Measurements from ENCODE around the gene ANKS1B.

The ANKS1B gene

GRCh38 chr12:98821866-98822265 lies 1162.9 kb downstream of the ANKS1B start:
- TF ChIP-seq CTCF (IDR thresholded peaks at IDR 0.05; ENCODE audit: borderline replicate concordance, control extremely low read depth, extremely low read depth, insufficient read depth, missing control alignments), result no peak
- DNase-seq (ENCODE audit: low spot score), result no peak
- in situ Hi-C loops (cut with MboI; ENCODE audit: low sequenced_read_pairs, unreplicated experiment), result no loop called here

- TF ChIP-seq CTCF (IDR thresholded peaks at IDR 0.05; ENCODE audit: borderline replicate concordance, control extremely low read depth, extremely low read depth, insufficient read depth, missing control alignments), result no peak
- DNase-seq (ENCODE audit: low spot score), result no peak
- in situ Hi-C loops (cut with MboI; ENCODE audit: low sequenced_read_pairs, unreplicated experiment), result no loop called here
Measured at GRCh38 chr12:98821232-98821631, 1163.5 kb downstream of the ANKS1B start.

GRCh38 chr12:98819821-98820404 lies 1164.8 kb downstream of the ANKS1B start:
- in situ Hi-C loops (cut with MboI; ENCODE audit: low sequenced_read_pairs, unreplicated experiment), result no loop called here
- no peak for DNase-seq (ENCODE audit: low spot score)

GRCh38 chr12:98819071-98819470 lies 1165.7 kb downstream of the ANKS1B start:
- in situ Hi-C loops (cut with MboI; ENCODE audit: low sequenced_read_pairs, unreplicated experiment), result no loop called here
- no peak for DNase-seq (ENCODE audit: low spot score)
- TF ChIP-seq CTCF (IDR thresholded peaks at IDR 0.05; ENCODE audit: borderline replicate concordance, control extremely low read depth, extremely low read depth, insufficient read depth, missing control alignments), result no peak

More at GRCh38 chr12:98819821-98820404, 1164.8 kb downstream of the ANKS1B start:
- TF ChIP-seq CTCF (IDR thresholded peaks at IDR 0.05; ENCODE audit: borderline replicate concordance, control extremely low read depth, extremely low read depth, insufficient read depth, missing control alignments), result no peak

- TF ChIP-seq CTCF (IDR thresholded peaks at IDR 0.05; ENCODE audit: borderline replicate concordance, control extremely low read depth, extremely low read depth, insufficient read depth, missing control alignments), result no peak
- in situ Hi-C loops (cut with MboI; ENCODE audit: low sequenced_read_pairs, unreplicated experiment), result no loop called here
- DNase-seq (ENCODE audit: low spot score), result no peak
Measured at GRCh38 chr12:98818239-98818638, 1166.5 kb downstream of the ANKS1B start.

GRCh38 chr12:98817742-98818141 lies 1167.0 kb downstream of the ANKS1B start:
- DNase-seq (ENCODE audit: low spot score), result no peak
- TF ChIP-seq CTCF (IDR thresholded peaks at IDR 0.05; ENCODE audit: borderline replicate concordance, control extremely low read depth, extremely low read depth, insufficient read depth, missing control alignments), result no peak
- in situ Hi-C loops (cut with MboI; ENCODE audit: low sequenced_read_pairs, unreplicated experiment), result no loop called here

Data from GM13976 (cell line).